HCT116 (cell line): ENCODE results near the gene BTBD16. TPM values are rescaled to one million over a fixed set of nuclear protein-coding genes. Genes with fewer than 3 reads are reported as not detected.

Experiments used
- ATAC-seq: fragments of 200-7000 bp; cut with Tn5 transposase; 2 replicates; pipeline ENCODE4 v1.9.1; 2020; ENCODE audit warnings: mild to moderate bottlenecking, moderate library complexity
- BruUV-seq: library from RNA; stranded (reverse); fragments of 400-500 nt; replicated peaks from 2 replicates; lab custom pipeline; 2021; lab: Mats Ljungman, UMichigan
- CTCF ChIA-PET: fragments of 300-600 bp; sonication (Branson Sonifier 250); formaldehyde crosslinking; loops from one replicate; lab custom pipeline; 2021; ENCODE audit warnings: antibody characterized with exemption; lab: Charles Lee
- POLR2A ChIA-PET: fragments of 300-600, 350-600 bp; sonication (Branson Sonifier 250); formaldehyde crosslinking; loops from one replicate; lab custom pipeline; 2021; ENCODE audit warnings: antibody characterized with exemption; lab: Charles Lee
- RAD21 ChIA-PET, 2 experiments: fragments of 300-600 bp; sonication (Branson Sonifier 250); formaldehyde crosslinking; loops; one replicate each; lab custom pipeline; 2023; ENCODE audit warnings: low total read pairs in 2 of 2; ENCODE audit not compliant: uncharacterized antibody in 2 of 2, unreplicated experiment in 2 of 2, low non-redundant PET in 1 of 2; lab: Charles Lee
- DNase-seq: peaks from one replicate; pipeline ENCODE4 v3.0.0-alpha.2; 2010; ENCODE audit warnings: low read depth, low spot score
- H2AFZ ChIP-seq: fragments of 200-600 bp; shearing (Covaris generic), sonication (generic); 2 replicates; pipeline ENCODE4 v1.6.1; 2017; ENCODE audit warnings: low read depth, mixed run types, mixed read lengths, antibody characterized with exemption, low read length; ENCODE audit not compliant: poor library complexity, severe bottlenecking
- H3K27ac ChIP-seq: 2 replicates; pipeline ENCODE4 v1.5.1; 2012; ENCODE audit warnings: low read depth, low read length
- H3K27me3 ChIP-seq: fragments of 200-600 bp; sonication (generic); 2 replicates; pipeline ENCODE4 v1.6.1; 2016; ENCODE audit warnings: mixed run types, low read length, mixed read lengths; ENCODE audit not compliant: insufficient read depth
- H3K36me3 ChIP-seq, 2 experiments: fragments of 200-500 bp in 1 of 2; fragments of 200-600 bp in 1 of 2; sonication (Bioruptor generic) in 1 of 2; sonication (generic) in 1 of 2; 2 replicates each; pipeline versions ENCODE4 v1.5.1 to v1.6.1; 2014 to 2016; ENCODE audit warnings: low read length in 2 of 2, inconsistent platforms in 1 of 2, mixed read lengths in 1 of 2, mixed run types in 1 of 2; ENCODE audit not compliant: insufficient read depth in 2 of 2, control insufficient read depth in 1 of 2
- H3K4me1 ChIP-seq, 2 experiments: fragments of 200-600 bp in 1 of 2; sonication (generic) in 1 of 2; 2 replicates each; pipeline versions ENCODE4 v1.5.1 to v1.6.1; 2012 to 2017; ENCODE audit warnings: low read length in 2 of 2, inconsistent platforms in 1 of 2, mild to moderate bottlenecking in 1 of 2, mixed read lengths in 1 of 2, mixed run types in 1 of 2, moderate library complexity in 1 of 2; ENCODE audit not compliant: insufficient read depth in 2 of 2, control insufficient read depth in 1 of 2
- H3K4me2 ChIP-seq: fragments of 200-600 bp; sonication (generic); 2 replicates; pipeline ENCODE4 v1.6.1; 2017; ENCODE audit warnings: mixed run types, low read length, mixed read lengths
- H3K4me3 ChIP-seq, 2 experiments: fragments of 200-600 bp in 1 of 2; sonication (generic) in 1 of 2; replicated peaks in 1 of 2; 2 replicates each; pipeline ENCODE4 v1.5.1; 2011 to 2016; ENCODE audit warnings: low read length in 2 of 2, control low read depth in 1 of 2, low read depth in 1 of 2, mild to moderate bottlenecking in 1 of 2, mixed read lengths in 1 of 2, mixed run types in 1 of 2
- H3K79me2 ChIP-seq: fragments of 200-600 bp; sonication (generic); 2 replicates; pipeline ENCODE4 v1.6.1; 2017; ENCODE audit warnings: mild to moderate bottlenecking, mixed run types, low read length, moderate library complexity, mixed read lengths; ENCODE audit not compliant: insufficient read depth
- H3K9ac ChIP-seq: fragments of 200-600 bp; sonication (generic); 2 replicates; pipeline ENCODE4 v1.6.1; 2016; ENCODE audit warnings: low read length, mixed read lengths
- H3K9me2 ChIP-seq: fragments of 200-600 bp; sonication (generic), shearing (Covaris generic); 2 replicates; pipeline ENCODE4 v1.6.1; 2017; ENCODE audit warnings: mixed run types, mild to moderate bottlenecking, moderate library complexity; ENCODE audit not compliant: insufficient read depth
- H3K9me3 ChIP-seq, 2 experiments: fragments of 200-500 bp in 1 of 2; fragments of 200-600 bp in 1 of 2; sonication (Bioruptor generic) in 1 of 2; sonication (generic) in 1 of 2; 2 replicates each; pipeline ENCODE4 v1.6.1; 2014 to 2017; ENCODE audit warnings: low read length in 2 of 2, mixed read lengths in 2 of 2, inconsistent platforms in 1 of 2, low read depth in 1 of 2, mild to moderate bottlenecking in 1 of 2, mixed run types in 1 of 2, moderate library complexity in 1 of 2; ENCODE audit not compliant: control insufficient read depth in 1 of 2, insufficient read depth in 1 of 2
- H4K20me1 ChIP-seq: fragments of 200-600 bp; sonication (generic), shearing (Covaris generic); 2 replicates; pipeline ENCODE4 v1.6.1; 2017; ENCODE audit warnings: mixed run types, mild to moderate bottlenecking, moderate library complexity; ENCODE audit not compliant: insufficient read depth
- ATF3 ChIP-seq: IDR thresholded peaks from 2 replicates; pipeline ENCODE4 v1.6.1; 2012
- CEBPB ChIP-seq: IDR thresholded peaks from 2 replicates; pipeline ENCODE4 v1.6.1; 2012; ENCODE audit warnings: low read depth
- CTCF ChIP-seq, 3 experiments: fragments of 200-600 bp in 1 of 3; sonication (generic) in 1 of 3; IDR thresholded peaks in 2 of 3; conservative IDR thresholded peaks in 1 of 3; 2 replicates each; pipeline ENCODE4 v1.5.1; 2012 to 2017; ENCODE audit warnings: low read depth in 2 of 3, low read length in 2 of 3, antibody characterized with exemption in 1 of 3, borderline replicate concordance in 1 of 3, control low read depth in 1 of 3, mild to moderate bottlenecking in 1 of 3, mixed read lengths in 1 of 3, mixed run types in 1 of 3, moderate library complexity in 1 of 3; ENCODE audit not compliant: insufficient read depth in 1 of 3
- ELF1 ChIP-seq: IDR thresholded peaks from 2 replicates; pipeline ENCODE4 v1.6.1; 2012; ENCODE audit warnings: low read depth, borderline replicate concordance
- EZH2 ChIP-seq: fragments of 200-600 bp; sonication (generic); IDR thresholded peaks from 2 replicates; pipeline ENCODE4 v1.6.1; 2017; ENCODE audit warnings: antibody characterized with exemption, mixed run types
- FOSL1 ChIP-seq: IDR thresholded peaks from 2 replicates; pipeline ENCODE4 v1.6.1; 2012; ENCODE audit warnings: low read depth
- POLR2A ChIP-seq: IDR thresholded peaks from 2 replicates; pipeline ENCODE4 v1.7.0; 2011; ENCODE audit warnings: borderline replicate concordance; ENCODE audit not compliant: insufficient read depth, insufficient read length; ENCODE audit errors: extremely low read depth
- REST ChIP-seq: IDR thresholded peaks from 2 replicates; pipeline ENCODE4 v1.6.1; 2012; ENCODE audit warnings: low read depth
- SIN3A ChIP-seq: IDR thresholded peaks from 2 replicates; pipeline ENCODE4 v1.6.1; 2012; ENCODE audit warnings: low read depth
- SP1 ChIP-seq: IDR thresholded peaks from 2 replicates; pipeline ENCODE4 v1.6.1; 2012; ENCODE audit warnings: low read depth
- SRF ChIP-seq: IDR thresholded peaks from 2 replicates; pipeline ENCODE4 v1.6.1; 2012; ENCODE audit warnings: low read depth
- TCF7L2 ChIP-seq: IDR thresholded peaks from 2 replicates; pipeline ENCODE4 v1.7.0; 2011; ENCODE audit warnings: borderline replicate concordance, inconsistent platforms; ENCODE audit not compliant: insufficient read depth, insufficient read length; ENCODE audit errors: extremely low read depth
- YY1 ChIP-seq: IDR thresholded peaks from 2 replicates; pipeline ENCODE4 v1.6.1; 2011; ENCODE audit warnings: low read length, low read depth, moderate library complexity, mild to moderate bottlenecking; ENCODE audit not compliant: insufficient replicate concordance; ENCODE audit errors: extremely low read depth
- ZBTB33 ChIP-seq: IDR thresholded peaks from 2 replicates; pipeline ENCODE4 v1.6.1; 2011; ENCODE audit warnings: mild to moderate bottlenecking, low read length, moderate library complexity; ENCODE audit not compliant: insufficient replicate concordance; ENCODE audit errors: extremely low read depth
- ZFX ChIP-seq: fragments of 450-650 bp; IDR thresholded peaks from 2 replicates; pipeline ENCODE4 v1.6.1; 2017
- intact Hi-C: fragments of 100-400 bp; cut with micrococcal nuclease; formaldehyde crosslinking; loops from 2 replicates; pipeline ENCODE4 v1.10.0; 2022
- total RNA-seq: library from RNA; stranded (reverse); gene quantifications from one replicate; pipeline ENCODE4 v1.2.1, GENCODE V29; 2021; ENCODE audit not compliant: unreplicated experiment

The BTBD16 gene
- total RNA-seq, 1 experiment from 2014 or later = 0.27 TPM

- no peaks in the 10 kb centered on the region for H3K36me3 ChIP-seq
- peaks cover 18 to 31% of the 10 kb centered on the region in 2 experiments for H3K4me1 ChIP-seq
- DNase-seq = no peak
- no peaks in the 10 kb centered on the region for H3K9me2 ChIP-seq
- H3K27me3 ChIP-seq = no peaks in the 10 kb centered on the region
- H3K4me3 ChIP-seq = no peak overlapping the region
- no peak overlapping the region for H3K9ac ChIP-seq
- ChIA-PET RAD21 (no interaction called here), CTCF (no interaction called here), POLR2A (no interaction called here)
- intact Hi-C loops = no loop called here
- no peaks in the 10 kb centered on the region for H3K79me2 ChIP-seq
- no peak overlapping the region for H3K4me2 ChIP-seq
- no peaks in the 10 kb centered on the region for H4K20me1 ChIP-seq
- no peak for ATAC-seq
- H3K9me3 ChIP-seq = peaks cover 0 to 10% of the 10 kb centered on the region in 2 experiments; a peak in 1 of 4 replicates
- no peak overlapping the region for H2AFZ ChIP-seq
- TF ChIP-seq CEBPB = no peak
- TF ChIP-seq TCF7L2 = no peak
- no peak for TF ChIP-seq POLR2A
- TF ChIP-seq FOSL1 = no peak
- TF ChIP-seq ZFX = no peak
- no peak for TF ChIP-seq ATF3
- TF ChIP-seq CTCF (IDR thresholded peaks at IDR 0.05 in 2 of 3, conservative IDR thresholded peaks at IDR 0.05 in 1 of 3; ENCODE audit: borderline replicate concordance in 1 of 3, insufficient read depth in 1 of 3, low read depth in 2 of 3, low read length in 2 of 3) = no peak
- no peak for TF ChIP-seq REST
- TF ChIP-seq ELF1 = no peak
- no peak for TF ChIP-seq YY1
- no peak for TF ChIP-seq ZBTB33
- TF ChIP-seq SIN3A = no peak
- TF ChIP-seq SP1 = no peak
- TF ChIP-seq SRF = no peak
- no peak for TF ChIP-seq EZH2
- H3K27ac ChIP-seq = no peak overlapping the region
- BruUV-seq = no TSS peak
Observed at GRCh38 chr10:122304054-122304579, 33.0 kb downstream of the BTBD16 start.
